Right hindlimb (tissue), 1 donor: Measurements from ENCODE around the gene KPTN.
A peak's percentile ranks its signal among the peaks of the same experiment; 100 is the strongest.
"Not testable (repeated sequence)": the region's sequence is repeated elsewhere in the genome, so short reads cannot be mapped to it uniquely, and the experiment has no call there.

Experiments
- DNase-seq: peaks from one replicate; pipeline ENCODE4 v3.0.0-alpha.2; 2018

The KPTN gene

DNA sequence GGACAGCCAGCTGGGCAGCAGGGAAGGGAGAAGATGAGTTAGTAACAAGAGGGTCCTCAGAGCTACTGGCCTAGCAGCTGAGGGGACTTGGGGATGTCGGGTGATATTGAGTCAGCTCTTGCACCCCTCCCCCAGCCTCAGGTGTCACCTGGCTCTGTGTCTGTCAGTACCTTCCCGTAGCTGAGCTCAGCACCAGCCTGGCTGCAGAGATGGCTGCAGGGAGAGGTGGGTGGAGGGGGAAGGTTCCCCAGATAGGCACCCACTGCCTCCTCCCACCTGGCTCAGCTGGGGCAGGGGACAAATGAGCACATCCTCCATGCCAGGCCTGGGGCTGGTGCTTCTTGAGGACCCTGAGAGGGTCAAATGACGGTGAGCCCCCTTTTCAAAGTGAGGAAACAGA, 6.8 kb upstream of the KPTN start:
- DNase-seq, result peak; percentile 12

DNA sequence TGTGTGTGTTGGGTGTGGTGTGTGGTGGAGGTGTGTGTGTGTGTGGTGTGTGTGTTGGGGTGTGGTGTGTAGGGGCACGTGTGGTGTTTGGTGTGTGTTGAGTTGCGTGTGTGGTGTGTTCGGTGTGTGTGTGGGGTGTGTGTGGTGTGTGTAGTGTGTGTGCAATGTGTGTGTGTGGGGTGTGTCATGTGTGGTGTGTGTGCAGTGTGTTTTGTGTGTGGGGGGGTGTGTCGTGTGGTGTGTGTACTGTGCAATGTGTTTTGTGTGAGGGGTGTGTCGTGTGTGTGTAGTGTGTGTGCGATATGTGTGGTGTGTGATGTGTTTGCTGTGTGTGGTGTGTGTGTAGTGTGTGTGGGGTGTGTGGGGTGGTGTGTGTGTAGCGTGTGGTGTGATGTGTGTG, 6.0 kb upstream of the KPTN start:
- DNase-seq, result no peak

DNA sequence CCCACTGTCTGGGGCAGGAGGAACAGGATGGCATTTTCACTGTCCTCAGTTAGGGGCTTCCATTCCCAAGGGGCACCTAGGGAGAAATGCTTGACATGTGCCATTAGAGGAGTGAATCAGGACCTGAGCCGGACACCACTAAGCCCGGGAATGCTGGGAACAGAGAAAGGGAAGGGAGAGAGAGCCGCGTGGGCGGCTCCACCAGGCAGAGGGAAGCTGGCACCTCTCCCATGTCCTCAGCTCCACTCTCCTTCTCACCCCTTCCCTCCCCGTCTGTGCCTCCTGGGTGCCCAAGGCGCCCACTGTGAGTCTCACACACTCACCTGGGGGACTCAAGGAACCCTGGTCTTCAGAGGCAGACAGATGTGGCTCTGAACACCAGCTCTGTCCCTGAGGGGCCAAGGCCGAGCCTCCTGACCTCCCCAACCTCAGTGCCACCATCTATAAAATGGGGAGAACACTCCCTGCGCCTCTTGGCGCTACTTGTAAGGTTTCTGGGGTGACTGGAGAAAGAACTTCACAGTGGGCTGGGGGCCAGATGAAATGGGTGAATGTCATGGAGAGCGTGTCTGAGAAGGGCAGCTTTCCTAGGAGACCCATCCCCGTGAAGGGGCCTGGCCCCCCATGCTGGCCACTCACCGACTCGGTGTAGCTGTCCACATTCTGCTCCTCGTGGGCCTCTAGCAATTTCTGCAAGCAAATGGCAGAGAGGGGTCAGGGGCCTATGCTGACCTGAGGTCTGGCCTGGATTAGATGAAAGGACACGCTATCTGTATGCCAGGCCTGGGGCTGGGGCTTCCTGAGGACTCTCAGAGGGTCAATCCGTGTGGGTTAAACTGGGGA, 5.3 kb upstream of the KPTN start:
- peak; percentile 16 for DNase-seq

DNA sequence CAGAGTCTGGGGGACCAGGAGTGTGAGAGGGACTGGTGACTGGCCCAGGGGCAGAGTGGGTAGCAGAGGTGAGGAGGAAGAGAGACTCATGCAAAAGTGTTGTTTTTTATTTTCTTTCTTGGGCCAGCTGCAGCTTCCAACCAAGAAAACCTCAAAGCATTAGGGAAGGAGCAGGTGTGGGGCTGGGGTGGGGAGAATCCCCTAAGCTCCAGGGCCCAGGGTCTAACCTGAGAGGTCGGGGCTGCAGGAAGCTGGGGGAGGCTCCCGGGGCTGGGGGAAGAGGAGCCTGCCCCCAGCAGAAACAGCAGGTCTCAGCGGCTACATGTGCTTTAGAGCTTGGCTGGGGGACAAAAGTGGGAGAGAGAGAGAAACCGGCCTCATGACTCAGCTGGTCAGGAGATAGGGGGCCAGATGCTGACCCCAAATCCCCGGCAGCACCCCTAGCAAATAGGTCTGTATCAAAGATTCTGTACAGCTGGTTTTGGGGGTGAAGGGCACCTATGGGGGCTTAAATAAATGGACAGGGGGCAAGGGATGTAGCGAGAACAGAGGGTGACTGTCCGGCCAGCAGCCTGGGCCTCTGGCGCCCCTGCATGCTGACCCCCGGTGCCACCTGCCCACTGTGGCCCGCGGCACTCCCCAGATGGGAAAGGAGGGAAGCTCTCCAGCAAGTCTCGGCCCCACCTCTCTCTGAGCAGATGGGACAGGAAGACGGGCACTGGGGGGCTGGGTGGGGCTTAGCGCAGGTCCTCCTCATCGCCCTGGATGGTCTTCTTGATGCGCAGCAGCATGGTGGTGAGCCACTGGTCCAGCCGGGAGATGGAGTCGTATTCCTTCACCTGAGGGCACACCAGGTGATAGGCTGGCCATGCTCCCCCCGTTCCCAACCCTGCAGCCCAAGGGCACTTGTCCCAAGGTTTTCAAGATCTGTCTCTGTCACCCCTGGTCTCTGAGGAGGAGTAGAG, 3.8 kb upstream of the KPTN start:
- DNase-seq, result peak; percentile 12

DNA sequence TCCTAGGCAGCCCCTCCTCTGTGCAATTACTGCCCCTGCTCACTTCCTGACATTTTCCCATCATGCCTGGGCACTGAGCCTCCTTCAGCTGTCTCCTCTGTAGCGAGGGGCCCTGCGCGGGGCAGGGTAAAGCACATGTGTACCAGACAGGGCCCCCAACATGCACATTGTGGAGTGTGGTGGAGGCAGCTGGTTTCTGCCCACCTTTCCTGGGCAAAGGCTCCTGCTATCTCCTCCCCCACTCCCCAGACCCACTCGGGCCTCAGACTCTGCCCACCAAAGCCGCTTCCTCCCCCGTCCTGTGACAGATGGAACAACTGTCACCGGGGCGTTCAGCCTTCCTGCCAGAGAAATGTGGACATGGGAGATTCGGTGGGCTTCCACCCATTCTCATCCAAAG, 2.9 kb upstream of the KPTN start:
- DNase-seq, result peak; percentile 30

DNA sequence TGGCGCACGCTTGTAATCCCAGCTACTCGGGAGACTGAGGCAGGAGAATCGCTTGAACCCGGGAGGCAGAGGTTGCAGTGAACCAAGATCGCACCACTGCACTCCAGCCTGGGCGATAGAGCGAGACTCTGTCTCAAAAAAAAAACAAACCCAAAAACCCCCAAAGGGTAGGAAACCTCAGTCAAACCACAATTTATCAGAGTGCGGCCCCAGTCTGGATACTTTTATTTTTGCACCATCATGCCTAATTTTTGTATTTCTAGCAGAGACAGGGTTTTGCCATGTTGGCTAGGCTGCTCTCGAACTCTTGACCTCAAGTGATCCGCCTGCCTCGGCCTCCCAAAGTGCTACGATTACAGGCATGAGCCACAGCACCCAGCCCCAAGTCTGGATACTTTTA, 2.2 kb upstream of the KPTN start:
- DNase-seq, result not testable (repeated sequence)

DNA sequence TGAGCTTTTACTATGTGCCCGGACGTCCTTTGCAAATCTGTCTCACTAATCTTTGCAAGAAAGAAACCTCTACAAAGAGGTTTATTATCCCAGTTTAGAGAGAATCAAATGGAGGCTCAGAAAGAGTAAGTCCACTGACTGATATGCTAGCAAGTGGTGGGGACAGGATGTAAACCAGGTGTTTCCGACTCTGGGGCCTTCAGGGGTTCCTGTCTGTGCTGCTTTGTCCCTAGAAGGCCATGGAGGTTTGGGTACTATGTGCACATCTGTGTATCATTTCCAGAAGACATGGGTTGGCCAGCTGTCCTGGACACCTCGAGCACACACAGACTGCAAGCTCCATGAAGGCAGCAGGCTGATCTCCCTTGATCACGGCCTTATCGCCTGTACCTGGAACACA, 1.2 kb upstream of the KPTN start:
- no peak for DNase-seq

DNA sequence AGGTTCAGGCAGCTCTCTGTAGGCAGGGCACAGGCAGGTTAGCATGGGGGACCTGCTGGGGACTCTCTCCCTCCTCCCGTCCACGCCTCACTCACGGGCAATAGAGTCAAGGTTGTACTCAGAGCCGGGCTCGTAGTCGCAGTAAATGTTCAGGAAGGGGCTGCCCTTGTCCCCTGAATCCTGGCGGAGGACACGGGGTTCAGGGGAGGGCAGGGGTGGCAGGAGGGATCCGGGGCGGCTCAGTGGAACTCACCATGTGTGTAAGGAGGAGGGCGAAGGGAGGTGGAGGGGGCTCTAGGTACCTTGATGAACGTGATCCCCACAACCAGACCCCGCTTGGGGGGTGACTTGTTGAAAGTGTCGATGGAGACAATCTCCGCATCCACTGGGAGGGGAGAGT, 819 bp downstream of the KPTN start:
- peak; percentile 21 for DNase-seq

DNA sequence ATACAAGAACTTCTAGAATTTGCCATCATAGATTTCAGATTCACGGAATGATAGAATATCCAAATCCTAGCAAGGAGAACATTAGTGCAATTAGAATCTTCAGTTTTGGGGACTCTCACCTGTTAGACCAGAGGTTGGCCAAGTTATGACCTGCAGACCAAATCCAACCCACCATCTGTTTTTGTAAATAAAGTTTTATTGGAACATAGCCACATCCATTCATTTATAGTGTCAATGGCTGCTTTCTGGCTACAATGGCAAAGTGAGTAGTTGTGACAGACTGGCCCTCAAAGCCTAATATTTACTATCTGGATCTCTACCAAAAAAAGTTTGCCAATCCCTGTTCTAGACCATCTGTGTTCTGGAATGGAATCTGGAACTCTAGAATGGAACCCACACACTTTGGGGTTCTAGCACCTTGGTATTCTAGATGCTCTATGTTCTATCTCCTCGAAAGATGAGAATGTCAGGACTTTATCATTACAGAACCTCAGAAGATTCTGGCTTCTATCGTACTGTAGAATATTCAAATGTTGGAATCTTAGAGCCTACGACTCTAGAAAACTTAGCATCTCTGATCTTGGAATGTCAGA, 2.5 kb downstream of the KPTN start:
- DNase-seq, result no peak

DNA sequence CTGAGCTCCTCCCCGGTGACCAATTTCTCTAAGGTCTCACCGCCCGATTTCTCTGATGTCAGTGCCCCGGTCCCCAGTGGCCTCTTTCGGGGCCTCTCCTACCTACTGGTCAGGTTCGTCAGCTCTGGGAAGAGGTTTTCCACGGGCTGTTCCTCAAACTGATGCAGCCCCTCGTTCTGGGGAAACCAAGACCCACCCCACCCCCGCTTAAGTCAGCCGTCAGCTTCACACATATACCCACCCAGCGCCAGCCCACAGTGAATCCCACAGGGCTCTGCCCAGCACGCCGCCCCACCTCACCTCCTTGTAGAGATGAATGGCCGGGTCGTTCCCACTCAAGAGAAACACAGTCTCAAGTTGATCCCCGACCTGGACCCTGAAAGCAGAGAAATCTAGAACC, 3.4 kb downstream of the KPTN start:
- DNase-seq, result peak; percentile 12

DNA sequence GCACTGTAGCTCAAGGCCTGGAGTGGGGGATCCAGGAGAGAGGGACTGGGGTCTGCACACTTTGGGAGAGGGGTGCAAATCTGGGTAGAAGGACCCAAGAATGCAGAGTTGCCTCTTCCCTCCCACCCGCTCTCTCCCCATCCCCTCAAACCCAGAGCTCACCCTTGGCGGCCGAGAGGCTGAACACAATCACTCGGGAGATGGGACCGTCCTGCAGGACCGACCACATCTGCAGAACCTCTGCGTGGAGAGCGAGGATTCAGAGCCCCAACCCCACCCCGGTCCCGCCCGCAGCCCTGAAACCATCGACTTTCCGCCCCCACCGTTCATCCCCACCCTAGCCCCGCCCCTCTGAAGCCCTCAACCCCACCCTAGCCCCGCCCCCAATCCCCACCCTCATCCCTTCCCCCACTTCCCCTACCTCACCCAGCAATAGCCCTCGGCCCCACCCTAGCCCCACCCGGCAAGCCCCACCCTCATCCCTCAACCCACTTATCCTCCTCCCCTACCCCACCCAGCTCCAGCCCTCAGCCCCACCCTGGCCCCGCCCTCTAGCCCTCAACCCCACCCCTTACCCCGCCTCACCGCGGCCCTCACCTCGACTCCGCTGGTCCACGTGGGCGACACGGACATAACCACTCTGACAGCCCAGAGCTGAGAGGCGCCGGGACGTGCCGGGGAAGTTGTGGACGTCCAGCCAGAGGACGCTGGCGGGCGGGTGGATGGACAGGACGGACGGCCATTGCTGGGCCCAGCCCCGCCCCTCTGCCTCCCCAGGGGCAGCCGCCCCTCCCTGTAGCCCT, 4.1 kb downstream of the KPTN start:
- DNase-seq, result peak; percentile 23

DNA sequence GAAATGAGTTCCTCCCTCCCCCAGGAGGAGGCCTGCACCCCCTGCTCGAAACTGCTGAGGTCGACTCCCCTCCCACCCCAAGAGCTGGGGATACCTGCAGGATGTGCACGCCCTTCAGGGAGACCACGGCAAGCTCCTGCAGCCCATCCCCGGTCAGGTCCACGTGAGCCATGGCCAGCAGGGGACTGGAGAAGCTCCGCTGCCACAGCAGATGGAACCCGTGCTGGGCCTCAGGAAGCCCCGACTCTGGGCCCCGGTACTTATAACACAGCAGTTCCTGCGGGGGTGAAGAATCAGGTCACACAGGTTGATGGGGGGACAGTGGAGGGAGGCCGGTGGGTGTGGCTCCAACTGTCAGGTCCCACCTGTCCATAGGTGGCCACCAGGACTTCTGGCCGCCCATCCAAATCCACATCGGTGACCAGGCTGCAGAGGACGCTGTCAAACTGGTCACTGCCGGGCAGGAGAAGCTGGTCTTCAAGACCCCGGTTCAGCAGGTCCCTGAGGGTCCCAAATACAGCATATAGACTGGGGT, 7.5 kb downstream of the KPTN start:
- DNase-seq, result peak; percentile 13

DNA sequence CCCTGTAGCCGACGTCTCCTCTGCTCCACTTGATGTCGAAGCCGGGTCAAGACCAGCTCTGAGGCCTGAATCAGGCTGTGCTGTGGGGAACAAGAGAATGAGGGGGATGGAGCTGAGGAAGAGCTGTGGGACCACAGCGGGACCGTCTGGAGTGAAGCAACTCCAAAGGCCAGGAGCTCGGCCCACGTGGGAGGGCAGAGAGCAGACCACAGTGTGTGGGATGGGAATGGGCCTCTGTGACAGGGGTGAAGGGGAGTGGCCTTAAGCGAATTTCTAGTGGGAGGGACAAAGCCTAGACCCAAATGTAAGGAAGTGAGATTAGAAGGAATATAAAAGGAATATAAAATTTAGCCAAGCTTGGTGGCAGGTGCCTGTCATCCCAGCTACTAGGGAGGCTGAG, 8.6 kb downstream of the KPTN start:
- DNase-seq, result peak; percentile 13

DNA sequence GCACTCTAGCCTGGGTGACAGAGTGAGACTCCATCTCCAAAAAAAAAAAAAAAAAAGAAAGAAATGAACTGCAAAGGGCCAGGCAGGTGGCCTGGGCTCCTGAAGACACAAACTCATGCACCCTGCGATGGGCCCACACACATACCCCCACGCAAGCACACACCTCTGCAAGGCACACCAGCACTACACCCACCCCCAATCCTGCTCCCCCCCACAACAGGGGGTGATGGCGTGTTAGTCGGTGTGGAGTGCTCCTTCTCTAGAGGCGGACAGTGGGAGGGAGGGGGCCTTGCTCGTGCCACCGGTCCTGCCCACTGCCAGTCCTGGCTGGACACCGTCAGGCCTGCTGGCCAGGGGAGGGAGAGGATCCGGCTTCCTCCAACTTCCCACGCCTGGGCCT, 10.7 kb downstream of the KPTN start:
- DNase-seq, result no peak

DNA sequence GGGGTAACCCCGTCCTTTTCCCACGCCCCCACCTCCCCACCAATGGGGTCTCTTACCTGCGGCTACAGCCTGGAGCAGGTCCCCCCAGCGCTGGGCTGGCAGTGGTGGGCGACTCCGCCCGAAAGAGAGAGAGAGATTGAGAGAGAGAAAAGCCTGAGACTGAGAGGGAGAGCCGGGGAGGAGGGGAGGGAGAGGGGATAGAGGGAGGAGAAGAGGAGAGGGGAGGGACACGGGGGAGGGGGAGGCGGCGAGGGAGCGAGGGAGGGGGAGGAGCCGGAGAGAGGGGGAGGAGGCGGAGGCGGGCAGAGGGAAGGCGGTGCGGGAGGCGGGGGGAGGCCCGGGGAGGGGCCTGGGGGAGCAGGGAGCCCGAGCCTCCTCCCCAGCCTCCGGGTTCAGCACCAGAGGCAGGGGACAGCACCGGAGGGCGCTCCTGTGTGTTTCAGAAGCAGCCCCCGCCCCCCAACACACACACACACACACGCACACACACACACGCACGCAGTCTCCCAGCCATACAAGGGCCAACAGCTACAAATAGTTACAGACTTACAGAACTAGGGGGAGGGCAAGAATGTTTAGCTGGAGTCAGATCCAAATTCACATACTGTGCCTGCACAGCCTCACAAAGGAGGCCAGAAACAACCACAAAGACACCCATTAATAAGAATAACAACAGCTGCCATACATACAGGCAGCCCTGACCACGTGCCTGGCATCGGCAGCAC, 12.1 kb downstream of the KPTN start, which contains the start of gene SLC8A2:
Gene SLC8A2 (minus strand): TSS at position 161 of the 725 bp plus-strand sequence. CDS start 5,490 bp downstream, outside the sequence.
- DNase-seq, result peak; percentile 92

DNA sequence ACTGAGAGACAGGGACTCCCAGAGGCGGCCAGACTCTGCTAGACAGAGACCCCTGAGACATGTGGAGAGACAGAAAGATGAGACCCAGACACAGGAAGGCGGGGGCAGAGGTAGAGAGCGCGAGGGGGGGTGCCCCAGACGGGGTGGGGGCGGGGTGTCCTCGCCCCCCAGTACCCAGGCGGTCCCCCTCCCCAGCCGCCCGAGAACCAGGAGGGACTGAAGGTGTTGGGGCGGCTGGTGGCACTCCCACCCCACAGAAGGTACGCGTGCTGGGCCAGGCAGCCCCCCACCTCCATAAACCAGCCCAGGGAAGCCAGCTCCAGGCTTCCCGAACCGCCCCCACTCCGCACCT, 12.7 kb downstream of the KPTN start:
- peak; percentile 23 for DNase-seq

DNA sequence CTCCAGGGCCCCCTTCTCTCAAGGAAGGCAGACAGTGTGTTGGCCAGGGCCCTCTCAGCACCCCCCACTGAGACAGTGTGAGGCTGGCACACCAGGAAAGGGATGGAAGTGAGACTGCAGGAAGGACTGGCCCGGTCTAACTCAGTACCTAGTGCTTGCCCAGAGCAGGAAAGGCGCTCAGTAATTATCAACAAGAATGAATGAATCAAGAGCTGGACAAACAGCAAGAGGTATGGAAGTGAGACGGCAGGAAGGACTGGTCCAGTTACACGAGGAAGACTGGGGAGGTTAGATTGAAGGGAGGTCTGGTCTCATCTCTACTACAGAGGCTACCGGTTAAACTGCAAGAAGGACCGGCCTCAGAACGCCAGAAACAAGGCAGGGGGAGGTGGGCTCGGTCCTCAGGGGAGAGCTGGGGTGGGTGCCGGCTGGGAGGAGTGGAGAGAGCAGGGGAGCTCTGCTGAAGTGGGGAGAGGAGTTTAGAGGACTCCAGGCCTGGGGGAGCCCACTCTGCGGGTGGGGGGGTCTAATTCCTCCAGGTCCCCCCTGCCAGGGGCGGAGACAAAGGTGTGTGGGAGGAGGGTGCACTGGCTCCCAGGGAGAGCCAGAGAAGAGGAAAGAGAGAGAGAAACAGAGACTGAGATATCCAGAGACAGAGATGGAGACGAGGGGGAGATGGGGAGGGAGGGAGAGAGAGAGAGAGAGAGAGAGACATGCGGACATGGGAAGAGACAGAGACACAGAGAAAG, 13.4 kb downstream of the KPTN start:
- DNase-seq, result no peak

DNA sequence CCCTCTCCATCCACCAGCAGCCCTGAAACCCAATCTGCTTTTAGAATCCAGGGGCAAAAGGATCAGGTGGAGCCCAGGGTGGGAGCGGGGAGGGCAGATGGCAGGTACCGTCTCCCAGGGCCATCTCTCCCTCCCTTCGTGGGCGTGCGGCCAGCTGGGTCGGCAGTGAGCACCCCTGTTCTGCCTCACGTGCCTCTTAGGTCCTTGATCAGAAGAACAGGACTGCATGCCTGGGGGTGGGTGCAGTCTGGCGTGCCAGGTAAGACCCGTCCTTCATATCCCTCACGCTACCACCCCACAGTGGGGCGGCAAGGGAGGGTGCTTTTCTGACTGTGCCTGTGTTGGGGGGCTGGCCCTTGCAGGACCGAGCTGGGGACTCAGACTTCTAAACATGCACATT, 14.3 kb downstream of the KPTN start:
- no peak for DNase-seq

DNA sequence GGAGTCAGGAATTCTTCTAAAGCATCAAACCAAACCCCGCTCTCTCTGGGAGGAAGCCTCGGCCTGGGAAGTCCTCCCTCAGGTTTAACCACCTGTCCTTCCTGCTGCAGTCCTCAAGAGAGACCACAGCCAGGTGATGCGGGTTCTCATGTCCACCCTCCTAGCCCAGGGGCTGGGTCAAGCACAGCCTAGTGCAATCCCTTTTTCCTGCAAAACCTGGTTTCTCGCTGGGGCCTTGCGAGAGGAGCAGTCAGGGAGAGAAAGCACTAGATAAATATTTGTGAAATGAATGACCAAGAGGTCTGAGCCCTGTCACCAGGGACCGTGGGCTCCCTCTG, 14.7 kb downstream of the KPTN start:
- DNase-seq, result no peak

DNA sequence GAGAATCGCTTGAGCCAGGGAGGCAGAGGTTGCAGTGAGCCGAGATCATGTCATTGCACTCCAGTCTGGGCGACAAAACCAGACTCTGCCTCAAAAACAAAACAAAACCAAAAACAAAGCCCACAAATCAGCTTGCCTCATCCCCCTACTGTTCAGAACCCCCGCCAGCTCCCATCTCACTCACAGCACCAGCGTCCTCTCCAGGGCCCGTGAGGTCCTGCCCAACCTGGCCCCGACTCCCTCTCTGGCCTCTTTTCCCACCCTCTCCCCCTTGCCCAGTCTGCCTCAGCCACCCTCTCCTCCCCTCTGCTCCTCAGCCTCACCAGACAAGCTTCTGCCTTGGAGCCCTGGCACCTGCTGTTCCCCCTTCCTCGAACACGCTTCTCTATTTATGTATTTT, 16.1 kb downstream of the KPTN start:
- DNase-seq, result no peak

DNA sequence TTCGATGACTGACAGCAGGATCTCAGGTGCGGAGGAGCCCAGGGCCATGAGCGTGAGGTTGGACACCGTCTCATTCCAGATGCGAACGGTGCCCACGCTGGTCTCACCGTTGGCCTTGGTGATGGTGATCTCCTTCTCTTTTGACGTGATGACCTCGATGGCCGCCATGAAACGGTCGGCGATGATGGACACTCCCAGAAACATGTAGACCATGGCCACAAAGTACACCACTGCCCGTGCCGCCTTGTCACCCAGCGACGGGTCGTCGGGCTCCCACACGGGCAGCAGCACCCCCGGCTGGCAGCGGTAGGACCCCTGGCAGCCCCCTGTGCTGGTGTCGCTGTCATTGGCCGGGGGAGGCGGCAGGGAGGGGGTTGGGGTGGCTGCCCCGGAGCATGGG, 18.1 kb downstream of the KPTN start:
- no peak for DNase-seq
